ENCODE results near the gene ANKK1.

The ANKK1 gene

GRCh38 chr11:113376156-113376555, 11.4 kb upstream of the ANKK1 start:
- Histone ChIP-seq H3K27ac (no peak overlapping the region), H3K9ac (no peak overlapping the region), H3K27me3 (ENCODE audit: control insufficient read depth, insufficient read depth, low read length) (no peaks in the 10 kb centered on the region), H3K4me2 (ENCODE audit: low read length) (no peak overlapping the region), H2AFZ (no peak overlapping the region), H3K4me1 (no peaks in the 10 kb centered on the region), H3K9me3 (ENCODE audit: control insufficient read depth, low read length) (no peaks in the 10 kb centered on the region), H3K36me3 (ENCODE audit: control insufficient read depth, insufficient read depth, low read length) (no peaks in the 10 kb centered on the region), H3K4me3 (ENCODE audit: low read depth, low read length) (no peak overlapping the region), H3K79me2 (no peaks in the 10 kb centered on the region)
- no peak for TF ChIP-seq CTCF (IDR thresholded peaks at IDR 0.05)

- no peaks in the 10 kb centered on the region for H3K9me3 ChIP-seq (ENCODE audit: control insufficient read depth, low read length)
- no peak overlapping the region for H3K9ac ChIP-seq
- TF ChIP-seq CTCF (IDR thresholded peaks at IDR 0.05), result no peak
- no peak overlapping the region for H3K27ac ChIP-seq
- no peaks in the 10 kb centered on the region for H3K36me3 ChIP-seq (ENCODE audit: control insufficient read depth, insufficient read depth, low read length)
- H3K4me3 ChIP-seq (ENCODE audit: low read depth, low read length), result no peak overlapping the region
- H3K4me2 ChIP-seq (ENCODE audit: low read length), result no peak overlapping the region
- no peak overlapping the region for H2AFZ ChIP-seq
- H3K27me3 ChIP-seq (ENCODE audit: control insufficient read depth, insufficient read depth, low read length), result no peaks in the 10 kb centered on the region
- no peaks in the 10 kb centered on the region for H3K4me1 ChIP-seq
- no peaks in the 10 kb centered on the region for H3K79me2 ChIP-seq
Measured at GRCh38 chr11:113377681-113378412, 9.7 kb upstream of the ANKK1 start.

GRCh38 chr11:113378692-113379091, 8.9 kb upstream of the ANKK1 start:
- Histone ChIP-seq H3K4me1 (no peaks in the 10 kb centered on the region), H3K79me2 (no peaks in the 10 kb centered on the region), H2AFZ (no peak overlapping the region), H3K27ac (no peak overlapping the region), H3K9ac (no peak overlapping the region), H3K27me3 (ENCODE audit: control insufficient read depth, insufficient read depth, low read length) (no peaks in the 10 kb centered on the region), H3K4me2 (ENCODE audit: low read length) (no peak overlapping the region), H3K9me3 (ENCODE audit: control insufficient read depth, low read length) (no peaks in the 10 kb centered on the region), H3K36me3 (ENCODE audit: control insufficient read depth, insufficient read depth, low read length) (no peaks in the 10 kb centered on the region), H3K4me3 (ENCODE audit: low read depth, low read length) (no peak overlapping the region)
- TF ChIP-seq CTCF (IDR thresholded peaks at IDR 0.05), result no peak

GRCh38 chr11:113382121-113382520, 5.5 kb upstream of the ANKK1 start:
- no peak overlapping the region for H3K4me2 ChIP-seq (ENCODE audit: low read length)
- no peak overlapping the region for H2AFZ ChIP-seq
- H3K4me1 ChIP-seq, result no peaks in the 10 kb centered on the region
- no peaks in the 10 kb centered on the region for H3K27me3 ChIP-seq (ENCODE audit: control insufficient read depth, insufficient read depth, low read length)
- H3K79me2 ChIP-seq, result no peaks in the 10 kb centered on the region
- no peak for TF ChIP-seq CTCF (IDR thresholded peaks at IDR 0.05)
- no peak overlapping the region for H3K27ac ChIP-seq
- H3K36me3 ChIP-seq (ENCODE audit: control insufficient read depth, insufficient read depth, low read length), result no peaks in the 10 kb centered on the region
- no peaks in the 10 kb centered on the region for H3K9me3 ChIP-seq (ENCODE audit: control insufficient read depth, low read length)
- no peak overlapping the region for H3K4me3 ChIP-seq (ENCODE audit: low read depth, low read length)
- H3K9ac ChIP-seq, result no peak overlapping the region

- Histone ChIP-seq H3K9ac (no peak overlapping the region), H3K9me3 (ENCODE audit: control insufficient read depth, low read length) (no peaks in the 10 kb centered on the region), H2AFZ (no peak overlapping the region), H3K4me1 (no peaks in the 10 kb centered on the region), H3K27me3 (ENCODE audit: control insufficient read depth, insufficient read depth, low read length) (no peaks in the 10 kb centered on the region), H3K79me2 (no peaks in the 10 kb centered on the region), H3K4me2 (ENCODE audit: low read length) (no peak overlapping the region), H3K27ac (no peak overlapping the region), H3K36me3 (ENCODE audit: control insufficient read depth, insufficient read depth, low read length) (no peaks in the 10 kb centered on the region), H3K4me3 (ENCODE audit: low read depth, low read length) (no peak overlapping the region)
- no peak for TF ChIP-seq CTCF (IDR thresholded peaks at IDR 0.05)
Measured at GRCh38 chr11:113384551-113384950, 3.0 kb upstream of the ANKK1 start.
